ENCODE results near the gene LIN28A. TPM values are rescaled to one million over a fixed set of nuclear protein-coding genes. Genes with fewer than 3 reads are reported as not detected.

Gene LIN28A
- total and polyA plus RNA-seq, 2 experiments from 2014 or later, result 604 to 1,571 TPM

DNA sequence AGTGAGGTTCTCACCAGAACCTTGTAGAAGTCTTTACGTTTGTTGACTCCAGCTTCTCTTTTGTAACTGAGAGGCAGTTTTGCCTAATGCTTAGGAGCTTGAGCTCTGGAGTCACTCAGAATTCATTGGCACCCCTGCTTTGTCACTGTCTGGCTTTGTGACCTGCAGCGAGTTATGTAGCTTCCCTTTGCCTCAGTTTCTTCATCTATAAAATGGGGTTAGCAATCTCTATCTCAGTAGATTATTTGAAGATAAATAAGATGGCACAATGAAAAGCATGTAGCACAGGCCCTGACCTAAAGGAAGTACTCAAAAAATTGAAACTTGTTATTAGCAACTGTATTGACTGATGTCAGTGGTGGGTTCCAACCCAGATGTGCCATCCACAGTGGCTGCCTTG is 29.6 kb downstream of the LIN28A start (continued):
- TF ChIP-seq JUNB (IDR thresholded peaks at IDR 0.05; ENCODE audit: unreplicated experiment), result no peak
- TF ChIP-seq STAT1 (IDR thresholded peaks at IDR 0.05; ENCODE audit: unreplicated experiment), result no peak
- TF ChIP-seq POLR2AphosphoS5 (IDR thresholded peaks at IDR 0.05; ENCODE audit: low read depth), result no peak
- TF ChIP-seq NANOG (IDR thresholded peaks at IDR 0.05; ENCODE audit: borderline replicate concordance), result no peak
- TF ChIP-seq, protein P1, sequence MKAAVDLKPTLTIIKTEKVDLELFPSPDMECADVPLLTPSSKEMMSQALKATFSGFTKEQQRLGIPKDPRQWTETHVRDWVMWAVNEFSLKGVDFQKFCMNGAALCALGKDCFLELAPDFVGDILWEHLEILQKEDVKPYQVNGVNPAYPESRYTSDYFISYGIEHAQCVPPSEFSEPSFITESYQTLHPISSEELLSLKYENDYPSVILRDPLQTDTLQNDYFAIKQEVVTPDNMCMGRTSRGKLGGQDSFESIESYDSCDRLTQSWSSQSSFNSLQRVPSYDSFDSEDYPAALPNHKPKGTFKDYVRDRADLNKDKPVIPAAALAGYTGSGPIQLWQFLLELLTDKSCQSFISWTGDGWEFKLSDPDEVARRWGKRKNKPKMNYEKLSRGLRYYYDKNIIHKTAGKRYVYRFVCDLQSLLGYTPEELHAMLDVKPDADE (IDR thresholded peaks at IDR 0.05), result no peak
- no peak for TF ChIP-seq EZH2phosphoT487 (IDR thresholded peaks at IDR 0.05; ENCODE audit: unreplicated experiment)

GRCh38 chr1:26449868-26450267 is 39.3 kb downstream of the LIN28A start:
- ATAC-seq (no peak), DNase-seq (ENCODE audit: low spot score) (no peak)
- Histone ChIP-seq H3K4me3 (no peak overlapping the region), H3K36me3 (ENCODE audit: insufficient read depth) (peaks cover 11% of the 10 kb centered on the region), H4K20me1 (replicated peaks; ENCODE audit: insufficient read depth) (peaks cover 5% of the 10 kb centered on the region), H3K27me3 (ENCODE audit: insufficient read depth) (no peaks in the 10 kb centered on the region), H3K79me2 (replicated peaks; ENCODE audit: insufficient read depth) (no peaks in the 10 kb centered on the region), H3K27ac (ENCODE audit: low read depth) (no peak overlapping the region), H3F3A (replicated peaks; ENCODE audit: low read depth) (0 out of 2 replicates have a peak, but pooled peaks cover under 1% of the 10 kb centered on the region), H3K4me2 (no peak overlapping the region), H3K4me1 (ENCODE audit: insufficient read depth) (no peaks in the 10 kb centered on the region), H2AFZ (no peak overlapping the region), H3K9me2 (ENCODE audit: insufficient read depth) (no peaks in the 10 kb centered on the region)
- Mint-ChIP-seq H3K27me3 (ENCODE audit: insufficient read depth, low read depth, poor library complexity) (peaks cover 3% of the 10 kb centered on the region), H3K9me3 (no peaks in the 10 kb centered on the region), H3K27ac (no peak overlapping the region), H3K36me3 (ENCODE audit: low read depth) (peaks cover 45% of the 10 kb centered on the region), H3K4me3 (no peak overlapping the region), H3K4me1 (peaks cover 6% of the 10 kb centered on the region; the same call in 2 of the 3 replicates)
- TF ChIP-seq JUNB (IDR thresholded peaks at IDR 0.05; ENCODE audit: unreplicated experiment) (no peak), ZNF462 (CRISPR knock-in tag; IDR thresholded peaks at IDR 0.05) (no peak), CREB1 (CRISPR knock-in tag; IDR thresholded peaks at IDR 0.05; ENCODE audit: low read depth) (no peak), EZH2phosphoT487 (IDR thresholded peaks at IDR 0.05; ENCODE audit: unreplicated experiment) (no peak), ZNF114 (CRISPR knock-in tag; IDR thresholded peaks at IDR 0.05) (no peak)

All from GM23338 (cell line).